B cell (primary cell): Measurements from ENCODE around the gene LDHAL6B. TPM values are rescaled to one million over a fixed set of nuclear protein-coding genes. Genes with fewer than 3 reads are reported as not detected.

ENCODE experiments used
- ATAC-seq: fragments of 200-7000 bp; cut with Tn5 transposase; one replicate; pipeline ENCODE4 v1.10.0; 2021; ENCODE audit warnings: low read depth, mild to moderate bottlenecking, moderate number of reproducible peaks, moderate library complexity
- CTCF ChIA-PET: fragments of 350-600 bp; sonication (Branson Sonifier 250); formaldehyde crosslinking; loops from one replicate; lab custom pipeline; 2021; ENCODE audit warnings: antibody characterized with exemption, inconsistent platforms; lab: Charles Lee
- POLR2A ChIA-PET: fragments of 350-600 bp; sonication (Branson Sonifier 250); formaldehyde crosslinking; loops from one replicate; lab custom pipeline; 2021; ENCODE audit warnings: antibody characterized with exemption; lab: Charles Lee
- DNase-seq: peaks from one replicate; pipeline ENCODE4 v3.0.0; 2013
- H2AFZ ChIP-seq: 2 replicates; pipeline ENCODE4 v1.6.1; 2012; ENCODE audit warnings: mild to moderate bottlenecking, low read depth, low read length; ENCODE audit not compliant: insufficient read depth, poor library complexity, severe bottlenecking
- H3K27ac ChIP-seq, 2 donors: 1 replicate in 1 of 2; 2 replicates in 1 of 2; pipeline ENCODE4 v1.5.1; 2012 to 2013; ENCODE audit warnings: low read length in 2 of 2, mild to moderate bottlenecking in 2 of 2, moderate library complexity in 1 of 2
- H3K27me3 ChIP-seq, 4 experiments: fragments of 200-600 bp in 1 of 4; sonication (generic) in 1 of 4; replicated peaks in 1 of 4; 1 replicate in 2 of 4; 2 replicates in 2 of 4; pipeline versions ENCODE4 v1.6.1 to v1.7.0; 2013 to 2016; ENCODE audit warnings: low read length in 3 of 4, mild to moderate bottlenecking in 2 of 4, mixed read lengths in 1 of 4, moderate library complexity in 1 of 4; ENCODE audit not compliant: insufficient read depth in 4 of 4, control insufficient read depth in 3 of 4; ENCODE audit errors: control extremely low read depth in 1 of 4
- H3K36me3 ChIP-seq, 2 experiments: replicated peaks in 1 of 2; 1 replicate in 1 of 2; 2 replicates in 1 of 2; pipeline versions ENCODE4 v1.6.1 to v1.7.1; 2013; ENCODE audit warnings: low read length in 1 of 2; ENCODE audit not compliant: insufficient read depth in 2 of 2, control insufficient read depth in 1 of 2; ENCODE audit errors: control extremely low read depth in 1 of 2, extremely low read depth in 1 of 2
- H3K4me1 ChIP-seq, 2 donors: fragments of 200-600 bp in 1 of 2; sonication (generic) in 1 of 2; 1 replicate in 1 of 2; 2 replicates in 1 of 2; pipeline versions ENCODE4 v1.5.1 to v1.6.1; 2013 to 2017; ENCODE audit warnings: low read length in 2 of 2; ENCODE audit not compliant: control insufficient read depth in 2 of 2, insufficient read depth in 2 of 2
- H3K4me2 ChIP-seq: replicated peaks from 2 replicates; pipeline ENCODE3; 2012; ENCODE audit warnings: mild to moderate bottlenecking, low read depth, low read length; ENCODE audit not compliant: poor library complexity, severe bottlenecking
- H3K4me3 ChIP-seq, 5 experiments: fragments of 200-600 bp in 1 of 5; sonication (generic) in 1 of 5; 1 replicate in 3 of 5; 2 replicates in 2 of 5; pipeline versions ENCODE4 v1.5.1 to v1.7.0; 2011 to 2016; ENCODE audit warnings: low read length in 4 of 5, mild to moderate bottlenecking in 4 of 5, low read depth in 2 of 5, control low read depth in 1 of 5, moderate library complexity in 1 of 5; ENCODE audit not compliant: insufficient read depth in 1 of 5; ENCODE audit errors: control extremely low read depth in 1 of 5, extremely low read depth in 1 of 5
- H3K79me2 ChIP-seq: fragments of 200-600 bp; sonication (generic); one replicate; pipeline ENCODE4 v1.6.0; 2016; ENCODE audit warnings: low read length; ENCODE audit not compliant: control insufficient read depth, insufficient read depth
- H3K9ac ChIP-seq: fragments of 200-600 bp; sonication (generic); 2 replicates; pipeline ENCODE4 v1.6.1; 2017; ENCODE audit warnings: mild to moderate bottlenecking, low read length, moderate library complexity
- H3K9me3 ChIP-seq, 3 donors: one replicate each; pipeline versions ENCODE4 v1.6.1 to v1.7.1; 2013; ENCODE audit warnings: low read length in 2 of 3; ENCODE audit not compliant: control insufficient read depth in 2 of 3, insufficient read depth in 1 of 3; ENCODE audit errors: control extremely low read depth in 1 of 3
- H4K20me1 ChIP-seq: 2 replicates; pipeline ENCODE4 v1.6.0; 2012; ENCODE audit warnings: mild to moderate bottlenecking, low read length; ENCODE audit not compliant: insufficient read depth, control insufficient read depth, poor library complexity, severe bottlenecking
- H3K27ac Mint-ChIP-seq: one replicate; pipeline ENCODE4 v1.8.0; 2021; ENCODE audit warnings: mixed read lengths
- H3K27me3 Mint-ChIP-seq: one replicate; pipeline ENCODE4 v1.8.0; 2021; ENCODE audit warnings: mixed read lengths
- H3K4me1 Mint-ChIP-seq: one replicate; pipeline ENCODE4 v1.8.0; 2021; ENCODE audit warnings: mixed read lengths
- H3K4me3 Mint-ChIP-seq: one replicate; pipeline ENCODE4 v1.8.0; 2021; ENCODE audit warnings: mixed read lengths
- H3K9me3 Mint-ChIP-seq: one replicate; pipeline ENCODE4 v1.8.0; 2022; ENCODE audit warnings: mixed read lengths; ENCODE audit not compliant: insufficient read depth
- EZH2 ChIP-seq: IDR thresholded peaks from 2 replicates; pipeline ENCODE4 v1.6.1; 2012; ENCODE audit warnings: borderline replicate concordance, low read depth, mild to moderate bottlenecking, moderate library complexity, low read length; ENCODE audit not compliant: insufficient read depth, poor library complexity, severe bottlenecking
- whole genome bisulfite sequencing: methylation state at CpG from one replicate; pipeline ENCODE4 v1.1.5; 2013; ENCODE audit warnings: missing lambda C conversion rate; ENCODE audit not compliant: insufficient coverage; 5-methylcytosine and 5-hydroxymethylcytosine counted together
- intact Hi-C: fragments of 100-400 bp; cut with micrococcal nuclease; formaldehyde crosslinking; loops from one replicate; pipeline ENCODE4 v1.10.0; 2022
- polyA plus RNA-seq: library from polyadenylated mRNA; depleted of rRNA; stranded (reverse); fragments of >200 nt; gene quantifications from 2 replicates; pipeline ENCODE4 v1.2.3, GENCODE V29; 2012
- total RNA-seq, 2 donors: library from RNA; stranded (reverse); fragments of 120-200 nt in 1 of 2; gene quantifications; 1 replicate in 1 of 2; 2 replicates in 1 of 2; pipeline versions ENCODE4 v1.2.3 to v1.2.4, GENCODE V29; 2013 to 2022
- TF ChIP-seq, protein P1 (sequence below): fragments of 200-600 bp; IDR thresholded peaks from one replicate; pipeline ENCODE4 v1.8.0; 2022; ENCODE audit warnings: antibody characterized with exemption, mild to moderate bottlenecking

LDHAL6B gene
- total and polyA plus RNA-seq, 2 donors (not counting 1 experiment from before 2014, with no cell fraction given): not detected

GRCh38 chr15:59230531-59231055, 23.9 kb downstream of the LDHAL6B start:
- intact Hi-C loops: no loop called here
- H3K4me1 Mint-ChIP-seq: peaks cover 7% of the 10 kb centered on the region
- H3K27me3 Mint-ChIP-seq: no peaks in the 10 kb centered on the region
- Histone ChIP-seq H4K20me1 (peaks cover 5% of the 10 kb centered on the region), H3K4me3 (no peak overlapping the region), H2AFZ (no peak overlapping the region), H3K4me2 (no peak overlapping the region), H3K27me3 (no peaks in the 10 kb centered on the region), H3K36me3 (peaks cover 0 to 20% of the 10 kb centered on the region in 2 experiments), H3K79me2 (peaks cover 34% of the 10 kb centered on the region), H3K4me1 (peaks cover 0 to 2% of the 10 kb centered on the region in 2 donors), H3K27ac (no peak overlapping the region), H3K9me3 (no peaks in the 10 kb centered on the region), H3K9ac (no peak overlapping the region)
- POLR2A ChIA-PET: no interaction called here
- no peaks in the 10 kb centered on the region for H3K9me3 Mint-ChIP-seq
- no peak for ATAC-seq
- WGBS: 100% methylated on average over 1 of the region's 2 CpGs
- TF ChIP-seq EZH2: no peak
- TF ChIP-seq, protein P1, sequence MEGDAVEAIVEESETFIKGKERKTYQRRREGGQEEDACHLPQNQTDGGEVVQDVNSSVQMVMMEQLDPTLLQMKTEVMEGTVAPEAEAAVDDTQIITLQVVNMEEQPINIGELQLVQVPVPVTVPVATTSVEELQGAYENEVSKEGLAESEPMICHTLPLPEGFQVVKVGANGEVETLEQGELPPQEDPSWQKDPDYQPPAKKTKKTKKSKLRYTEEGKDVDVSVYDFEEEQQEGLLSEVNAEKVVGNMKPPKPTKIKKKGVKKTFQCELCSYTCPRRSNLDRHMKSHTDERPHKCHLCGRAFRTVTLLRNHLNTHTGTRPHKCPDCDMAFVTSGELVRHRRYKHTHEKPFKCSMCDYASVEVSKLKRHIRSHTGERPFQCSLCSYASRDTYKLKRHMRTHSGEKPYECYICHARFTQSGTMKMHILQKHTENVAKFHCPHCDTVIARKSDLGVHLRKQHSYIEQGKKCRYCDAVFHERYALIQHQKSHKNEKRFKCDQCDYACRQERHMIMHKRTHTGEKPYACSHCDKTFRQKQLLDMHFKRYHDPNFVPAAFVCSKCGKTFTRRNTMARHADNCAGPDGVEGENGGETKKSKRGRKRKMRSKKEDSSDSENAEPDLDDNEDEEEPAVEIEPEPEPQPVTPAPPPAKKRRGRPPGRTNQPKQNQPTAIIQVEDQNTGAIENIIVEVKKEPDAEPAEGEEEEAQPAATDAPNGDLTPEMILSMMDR: no peak
- CTCF ChIA-PET: no interaction called here
- no peak for DNase-seq
- H3K27ac Mint-ChIP-seq: no peak overlapping the region
- H3K4me3 Mint-ChIP-seq: no peak overlapping the region

DNA sequence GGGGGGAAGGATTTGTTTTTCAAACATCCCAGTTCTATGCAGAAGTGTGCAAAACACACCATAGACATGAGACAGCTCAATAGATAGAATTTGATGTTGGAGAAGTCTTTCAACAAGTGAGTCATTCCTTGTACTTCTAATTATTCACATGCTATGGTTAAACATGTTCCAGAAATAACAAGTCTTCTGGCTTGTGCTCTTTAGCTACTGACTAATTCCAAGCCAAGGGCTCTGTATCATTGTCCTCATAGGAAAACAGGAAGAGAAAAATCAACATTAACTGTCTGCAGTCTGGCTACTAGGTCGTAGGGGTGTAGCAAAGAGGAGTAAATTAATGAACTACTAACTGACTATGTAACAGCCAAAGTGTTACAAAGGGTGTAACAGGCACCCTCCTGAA, 25.8 kb downstream of the LDHAL6B start:
- Histone ChIP-seq H3K27me3 (no peaks in the 10 kb centered on the region), H3K4me1 (peaks cover 13 to 15% of the 10 kb centered on the region in 2 donors), H3K79me2 (peaks cover 49% of the 10 kb centered on the region), H3K36me3 (peaks cover 0 to 11% of the 10 kb centered on the region in 2 experiments), H3K4me2 (no peak overlapping the region), H4K20me1 (peaks cover 5% of the 10 kb centered on the region), H3K27ac (no peak overlapping the region), H2AFZ (no peak overlapping the region), H3K9ac (no peak overlapping the region), H3K4me3 (no peak overlapping the region), H3K9me3 (no peaks in the 10 kb centered on the region)
- H3K9me3 Mint-ChIP-seq: no peaks in the 10 kb centered on the region
- DNase-seq (no peak), ATAC-seq (no peak)
- ChIA-PET CTCF (interaction anchor here (4.5 kb wide), 1 partner anchor 15 kb away, joined by 19 read pairs; no protein-coding TSS in a partner anchor), POLR2A (no interaction called here)
- H3K27ac Mint-ChIP-seq: no peak overlapping the region
- intact Hi-C loops: no loop called here
- no peak overlapping the region for H3K4me3 Mint-ChIP-seq
- TF ChIP-seq, protein P1: no peak
- TF ChIP-seq EZH2: no peak
- H3K4me1 Mint-ChIP-seq: peaks cover 21% of the 10 kb centered on the region
- no CpG with 5 or more reads among the region's 1 CpG for WGBS
- no peaks in the 10 kb centered on the region for H3K27me3 Mint-ChIP-seq
